ENCODE results near the gene MINAR2.
A peak's percentile ranks its signal among the peaks of the same experiment; 100 is the strongest.

MINAR2 gene, protein sequence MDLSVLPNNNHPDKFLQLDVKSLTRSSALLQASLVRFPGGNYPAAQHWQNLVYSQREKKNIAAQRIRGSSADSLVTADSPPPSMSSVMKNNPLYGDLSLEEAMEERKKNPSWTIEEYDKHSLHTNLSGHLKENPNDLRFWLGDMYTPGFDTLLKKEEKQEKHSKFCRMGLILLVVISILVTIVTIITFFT

DNA sequence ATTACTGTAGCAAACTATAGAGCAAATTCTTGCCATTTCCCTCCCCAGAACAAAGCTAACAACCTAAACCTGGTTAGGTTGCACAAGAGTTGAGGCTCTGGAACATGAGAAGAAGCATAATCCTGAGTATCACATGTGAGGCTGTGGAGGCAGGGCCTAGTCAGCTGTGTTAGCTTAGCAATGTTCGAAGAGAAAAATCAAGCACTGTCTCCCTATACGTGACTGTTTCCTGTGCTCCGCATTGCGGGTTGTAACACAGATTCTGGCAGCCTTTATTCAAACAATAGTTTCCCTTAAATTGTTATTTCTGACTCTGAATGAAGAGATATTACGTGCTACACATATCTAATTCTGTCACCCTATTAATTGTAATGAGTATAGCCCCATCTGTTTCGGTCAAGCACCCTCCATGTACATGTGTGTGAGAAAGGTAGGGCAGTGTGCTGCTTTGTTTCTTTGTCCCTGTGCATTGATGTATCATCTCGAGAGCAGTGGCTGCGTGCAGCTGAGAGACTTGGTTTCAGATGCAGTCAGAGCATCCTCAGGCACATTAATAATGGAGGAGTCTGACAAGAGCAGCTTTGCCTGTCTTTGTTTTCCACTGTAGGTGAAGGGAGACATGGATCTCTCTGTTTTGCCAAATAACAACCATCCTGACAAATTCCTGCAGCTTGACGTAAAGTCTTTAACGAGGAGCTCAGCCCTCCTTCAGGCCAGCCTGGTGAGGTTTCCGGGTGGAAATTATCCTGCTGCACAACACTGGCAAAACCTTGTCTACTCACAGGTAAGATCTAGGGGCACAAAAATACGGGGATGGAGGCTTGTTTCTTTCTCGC is at the start of gene MINAR2:
TSS of gene MINAR2 (plus strand) at position 523 of the 836 bp plus-strand sequence. CDS start at position 620, 97 bp downstream.
- no peak for DNase-seq (ENCODE audit: low spot score)

GRCh38 chr5:129698661-129699060 is 49.2 kb upstream of the MINAR2 start:
- no peak for DNase-seq (ENCODE audit: low spot score)

- DNase-seq (ENCODE audit: low spot score), result no peak
These were observed 31.7 kb upstream of the MINAR2 start for GRCh38 chr5:129716235-129716634.

GRCh38 chr5:129716651-129717050 is 31.2 kb upstream of the MINAR2 start:
- DNase-seq (ENCODE audit: low spot score), result no peak

DNA sequence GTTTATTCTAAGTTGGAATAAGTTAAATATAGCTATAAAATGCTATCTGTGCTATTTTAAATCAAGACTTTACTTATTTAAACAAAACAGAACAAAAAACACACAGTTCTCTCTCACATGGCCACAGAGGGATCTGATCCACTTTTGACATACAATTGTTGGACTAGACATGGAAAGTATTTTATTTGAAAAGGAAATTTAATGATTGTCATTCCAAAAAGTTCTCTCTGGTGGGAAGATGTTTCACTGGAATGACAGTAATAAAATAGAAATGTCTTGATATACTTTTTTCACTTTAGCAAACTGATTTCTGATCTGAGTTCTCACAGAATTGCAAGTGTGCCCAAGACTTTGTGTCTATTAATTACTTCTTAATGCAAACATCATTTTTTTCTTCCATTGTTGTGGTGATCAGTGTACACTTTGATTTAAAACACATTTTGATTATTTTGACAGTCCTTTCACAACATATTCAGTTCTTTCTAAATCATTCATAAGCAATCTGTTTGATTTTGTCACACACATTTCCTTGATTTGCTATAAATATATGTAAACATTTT is 30.1 kb upstream of the MINAR2 start:
- DNase-seq (ENCODE audit: low spot score), result no peak

- no peak for DNase-seq (ENCODE audit: low spot score)
These were observed 29.3 kb upstream of the MINAR2 start for GRCh38 chr5:129718471-129719090.

DNA sequence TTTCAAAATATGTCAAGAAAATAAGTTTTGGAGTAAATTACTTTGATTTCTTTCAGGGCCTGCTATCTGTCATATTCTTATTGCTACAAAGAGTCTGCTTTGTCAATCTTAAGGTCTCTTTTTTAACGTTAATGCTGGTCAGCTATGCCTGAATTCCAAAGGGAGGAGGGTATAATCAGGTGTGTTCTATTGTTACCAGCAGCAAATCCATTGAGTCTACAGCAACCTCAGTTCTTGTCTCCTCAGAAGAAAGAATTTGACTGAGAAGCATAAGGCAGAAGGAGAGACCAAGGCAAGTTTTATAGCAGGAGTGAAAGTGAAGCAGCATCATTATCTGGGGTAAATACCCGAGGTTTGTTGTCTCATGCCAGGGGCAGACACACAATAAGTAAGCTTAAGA is 23.7 kb upstream of the MINAR2 start:
- no peak for DNase-seq (ENCODE audit: low spot score)

GRCh38 chr5:129724647-129725046 is 23.2 kb upstream of the MINAR2 start:
- no peak for DNase-seq (ENCODE audit: low spot score)

DNA sequence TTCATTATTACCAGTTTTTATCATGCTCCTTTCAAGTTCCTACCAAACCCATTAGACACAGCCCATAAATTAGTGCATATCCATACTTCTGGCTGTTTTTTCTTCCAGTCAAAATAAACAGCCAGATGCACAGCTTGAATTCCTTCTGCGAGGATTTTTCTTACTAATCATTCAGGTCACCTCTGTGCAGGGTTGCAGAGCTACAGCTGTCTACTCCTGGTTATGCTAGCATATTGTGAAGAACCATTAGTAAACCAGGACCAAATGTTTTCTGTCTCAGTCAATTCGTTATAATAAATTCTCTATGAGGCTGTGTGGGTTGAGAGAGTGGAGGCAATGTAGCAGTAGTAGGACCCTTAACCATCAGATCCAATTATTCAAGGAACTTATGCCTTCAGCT is 8.1 kb upstream of the MINAR2 start:
- no peak for DNase-seq (ENCODE audit: low spot score)

DNA sequence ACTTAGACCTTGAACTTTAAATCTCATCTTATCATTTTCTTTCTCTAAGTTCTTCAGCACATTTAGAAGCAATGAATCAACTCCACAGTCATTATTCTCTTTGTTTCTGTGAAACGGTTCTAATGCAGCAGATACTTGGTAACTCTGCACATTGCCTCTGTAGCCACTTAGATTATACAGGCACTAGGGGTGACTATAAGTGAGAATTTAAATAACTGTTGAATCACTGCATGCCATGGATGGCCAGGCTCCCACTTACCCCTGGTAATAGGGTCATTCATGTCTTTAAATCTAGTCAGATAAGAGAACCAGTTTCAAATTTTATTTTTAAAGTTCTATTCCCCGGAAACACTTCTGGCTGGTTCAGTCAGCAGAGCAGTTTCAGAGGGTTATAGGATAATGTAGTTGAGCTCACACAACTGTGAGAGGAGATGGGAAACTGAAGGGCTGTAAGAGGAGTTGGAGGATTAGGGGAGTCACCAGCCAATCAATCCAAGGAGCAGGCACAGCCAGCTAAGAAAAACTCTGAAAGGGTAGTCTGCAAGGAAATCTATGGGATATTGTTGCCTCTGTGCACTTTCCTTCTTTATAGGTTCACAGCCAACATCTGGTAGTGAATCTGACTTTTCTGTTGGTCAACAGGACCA is 4.2 kb upstream of the MINAR2 start:
- no peak for DNase-seq (ENCODE audit: low spot score)

- no peak for DNase-seq (ENCODE audit: low spot score)
These were observed 1.9 kb upstream of the MINAR2 start for GRCh38 chr5:129745997-129746396.

GRCh38 chr5:129746876-129747275 is 1.0 kb upstream of the MINAR2 start:
- DNase-seq (ENCODE audit: low spot score), result no peak

- DNase-seq (ENCODE audit: low spot score), result no peak
These were observed 1.3 kb downstream of the MINAR2 start for GRCh38 chr5:129748913-129749880.

GRCh38 chr5:129760636-129761325 is 12.9 kb downstream of the MINAR2 start:
- no peak for DNase-seq (ENCODE audit: low spot score)

DNA sequence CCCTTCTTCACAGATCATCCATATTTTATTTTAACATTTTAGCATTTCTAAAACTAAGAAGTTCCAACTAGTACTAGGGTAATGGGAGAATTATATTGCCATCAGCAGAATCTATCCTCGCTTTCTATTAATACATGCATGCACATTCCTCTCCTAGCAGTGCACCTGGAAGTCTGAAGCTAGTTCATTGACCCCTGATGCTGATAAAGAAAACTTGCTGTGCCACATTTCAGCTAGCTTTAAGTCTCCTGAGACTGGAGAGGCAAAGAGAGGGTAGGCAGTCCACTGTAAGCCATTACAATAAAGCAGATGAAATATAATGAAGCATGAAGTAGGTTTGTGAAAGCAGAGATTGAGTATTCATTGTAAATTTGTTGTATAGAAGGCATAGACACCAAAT is 15.8 kb downstream of the MINAR2 start:
- DNase-seq (ENCODE audit: low spot score), result no peak

GRCh38 chr5:129766798-129767197 is 18.9 kb downstream of the MINAR2 start:
- DNase-seq (ENCODE audit: low spot score), result no peak

GRCh38 chr5:129767927-129768380 is 20.1 kb downstream of the MINAR2 start:
- DNase-seq (ENCODE audit: low spot score), result peak; percentile 95

- DNase-seq (ENCODE audit: low spot score), result no peak
These were observed 20.8 kb downstream of the MINAR2 start for GRCh38 chr5:129768735-129769134.

- DNase-seq (ENCODE audit: low spot score), result no peak
These were observed 22.3 kb downstream of the MINAR2 start for GRCh38 chr5:129770024-129770820.
